NT2/D1 (cell line): ENCODE results near the gene TRAF1.

Source experiments
- DNase-seq: peaks from one replicate; pipeline ENCODE4 v3.0.0-alpha.2; 2011; ENCODE audit warnings: low read depth, low spot score
- H3K27me3 ChIP-seq: 2 replicates; pipeline ENCODE4 v1.6.0; 2011; ENCODE audit warnings: mild to moderate bottlenecking; ENCODE audit not compliant: insufficient read length, insufficient read depth
- H3K36me3 ChIP-seq: 2 replicates; pipeline ENCODE4 v1.6.1; 2011; ENCODE audit warnings: mild to moderate bottlenecking, low read length, mixed read lengths; ENCODE audit not compliant: insufficient read depth, insufficient read length
- H3K4me1 ChIP-seq: 2 replicates; pipeline ENCODE4 v1.5.1; 2011; ENCODE audit not compliant: insufficient read depth, insufficient read length
- H3K4me3 ChIP-seq: 2 replicates; pipeline ENCODE4 v1.5.1; 2011; ENCODE audit warnings: low read depth; ENCODE audit not compliant: insufficient read length
- H3K9ac ChIP-seq: 2 replicates; pipeline ENCODE4 v1.6.0; 2011; ENCODE audit warnings: low read depth; ENCODE audit not compliant: insufficient read length
- H3K9me3 ChIP-seq: 2 replicates; pipeline ENCODE4 v1.5.1; 2011; ENCODE audit warnings: mild to moderate bottlenecking, low read length; ENCODE audit not compliant: insufficient read depth
- SUZ12 ChIP-seq: IDR thresholded peaks from 2 replicates; pipeline ENCODE4 v1.6.1; 2011; ENCODE audit not compliant: insufficient read length, insufficient read depth; ENCODE audit errors: extremely low read depth
- YY1 ChIP-seq: IDR thresholded peaks from 2 replicates; pipeline ENCODE4 v1.6.1; 2011; ENCODE audit not compliant: insufficient read length, insufficient read depth
- ZNF274 ChIP-seq: IDR thresholded peaks from 2 replicates; pipeline ENCODE4 v1.6.1; 2011; ENCODE audit warnings: mild to moderate bottlenecking, low read depth, low read length

TRAF1 gene

GRCh38 chr9:120916588-120916987 lies 10.0 kb downstream of the TRAF1 start:
- Histone ChIP-seq H3K9ac (no peak overlapping the region), H3K9me3 (no peaks in the 10 kb centered on the region), H3K36me3 (peaks cover 13% of the 10 kb centered on the region), H3K4me3 (no peak overlapping the region), H3K4me1 (peaks cover 13% of the 10 kb centered on the region), H3K27me3 (no peaks in the 10 kb centered on the region)
- no peak for TF ChIP-seq ZNF274
- TF ChIP-seq YY1 = no peak
- no peak for TF ChIP-seq SUZ12
- DNase-seq = no peak

- Histone ChIP-seq H3K4me3 (no peak overlapping the region), H3K9ac (no peak overlapping the region), H3K4me1 (peaks cover 13% of the 10 kb centered on the region), H3K9me3 (no peaks in the 10 kb centered on the region), H3K36me3 (peaks cover 20% of the 10 kb centered on the region), H3K27me3 (no peaks in the 10 kb centered on the region)
- TF ChIP-seq YY1 (no peak), SUZ12 (no peak), ZNF274 (no peak)
- no peak for DNase-seq
These were observed 10.6 kb downstream of the TRAF1 start for GRCh38 chr9:120915854-120916470.

GRCh38 chr9:120914953-120915352 lies 11.6 kb downstream of the TRAF1 start:
- Histone ChIP-seq H3K9me3 (no peaks in the 10 kb centered on the region), H3K4me3 (no peak overlapping the region), H3K27me3 (no peaks in the 10 kb centered on the region), H3K9ac (no peak overlapping the region), H3K4me1 (peaks cover 9% of the 10 kb centered on the region), H3K36me3 (peaks cover 24% of the 10 kb centered on the region)
- DNase-seq = no peak
- TF ChIP-seq ZNF274 = no peak
- TF ChIP-seq YY1 = no peak
- TF ChIP-seq SUZ12 = no peak

GRCh38 chr9:120914396-120914795 lies 12.2 kb downstream of the TRAF1 start:
- Histone ChIP-seq H3K9ac (no peak overlapping the region), H3K9me3 (no peaks in the 10 kb centered on the region), H3K27me3 (no peaks in the 10 kb centered on the region), H3K4me3 (no peak overlapping the region), H3K36me3 (peaks cover 27% of the 10 kb centered on the region), H3K4me1 (peaks cover 5% of the 10 kb centered on the region)
- no peak for DNase-seq
- TF ChIP-seq YY1 (no peak), ZNF274 (no peak), SUZ12 (no peak)

GRCh38 chr9:120913647-120914264 lies 12.8 kb downstream of the TRAF1 start:
- Histone ChIP-seq H3K4me1 (peaks cover 2% of the 10 kb centered on the region), H3K36me3 (peaks cover 33% of the 10 kb centered on the region), H3K27me3 (no peaks in the 10 kb centered on the region), H3K9me3 (no peaks in the 10 kb centered on the region), H3K4me3 (no peak overlapping the region), H3K9ac (no peak overlapping the region)
- DNase-seq = no peak
- TF ChIP-seq SUZ12 (no peak), ZNF274 (no peak), YY1 (no peak)

GRCh38 chr9:120912958-120913646 lies 13.5 kb downstream of the TRAF1 start:
- Histone ChIP-seq H3K9ac (no peak overlapping the region), H3K4me3 (no peak overlapping the region), H3K4me1 (no peaks in the 10 kb centered on the region), H3K9me3 (no peaks in the 10 kb centered on the region), H3K27me3 (no peaks in the 10 kb centered on the region), H3K36me3 (peaks cover 33% of the 10 kb centered on the region)
- TF ChIP-seq ZNF274 (no peak), SUZ12 (no peak), YY1 (no peak)
- DNase-seq = no peak

GRCh38 chr9:120911295-120911837 lies 15.2 kb downstream of the TRAF1 start:
- Histone ChIP-seq H3K4me1 (no peaks in the 10 kb centered on the region), H3K9me3 (no peaks in the 10 kb centered on the region), H3K4me3 (no peak overlapping the region), H3K9ac (no peak overlapping the region), H3K27me3 (no peaks in the 10 kb centered on the region), H3K36me3 (peaks cover 33% of the 10 kb centered on the region)
- DNase-seq = no peak
- TF ChIP-seq ZNF274 (no peak), YY1 (no peak), SUZ12 (no peak)
